ENCODE measurements around the gene DPPA2.
"Not testable (repeated sequence)": the region's sequence is repeated elsewhere in the genome, so short reads cannot be mapped to it uniquely, and the experiment has no call there.

The DPPA2 gene

GRCh38 chr3:109316162-109316730, at the start of gene DPPA2:
DPPA2 (minus strand) TSS chr3:109316517; CDS start chr3:109314542, 1,975 bp downstream.
- DNase-seq (ENCODE audit: low read depth), result no peak

- no peak for DNase-seq (ENCODE audit: low read depth)
Measured at GRCh38 chr3:109364088-109364487, 47.8 kb upstream of the DPPA2 start.

- DNase-seq (ENCODE audit: low read depth), result no peak
Measured at GRCh38 chr3:109363634-109364033, 47.3 kb upstream of the DPPA2 start.

GRCh38 chr3:109362823-109363222, 46.5 kb upstream of the DPPA2 start:
- DNase-seq (ENCODE audit: low read depth), result no peak

GRCh38 chr3:109358809-109359208, 42.5 kb upstream of the DPPA2 start:
- not testable (repeated sequence) for DNase-seq (ENCODE audit: low read depth)

- DNase-seq (ENCODE audit: low read depth), result no peak
Measured at GRCh38 chr3:109356442-109357155, 40.3 kb upstream of the DPPA2 start.

DNA sequence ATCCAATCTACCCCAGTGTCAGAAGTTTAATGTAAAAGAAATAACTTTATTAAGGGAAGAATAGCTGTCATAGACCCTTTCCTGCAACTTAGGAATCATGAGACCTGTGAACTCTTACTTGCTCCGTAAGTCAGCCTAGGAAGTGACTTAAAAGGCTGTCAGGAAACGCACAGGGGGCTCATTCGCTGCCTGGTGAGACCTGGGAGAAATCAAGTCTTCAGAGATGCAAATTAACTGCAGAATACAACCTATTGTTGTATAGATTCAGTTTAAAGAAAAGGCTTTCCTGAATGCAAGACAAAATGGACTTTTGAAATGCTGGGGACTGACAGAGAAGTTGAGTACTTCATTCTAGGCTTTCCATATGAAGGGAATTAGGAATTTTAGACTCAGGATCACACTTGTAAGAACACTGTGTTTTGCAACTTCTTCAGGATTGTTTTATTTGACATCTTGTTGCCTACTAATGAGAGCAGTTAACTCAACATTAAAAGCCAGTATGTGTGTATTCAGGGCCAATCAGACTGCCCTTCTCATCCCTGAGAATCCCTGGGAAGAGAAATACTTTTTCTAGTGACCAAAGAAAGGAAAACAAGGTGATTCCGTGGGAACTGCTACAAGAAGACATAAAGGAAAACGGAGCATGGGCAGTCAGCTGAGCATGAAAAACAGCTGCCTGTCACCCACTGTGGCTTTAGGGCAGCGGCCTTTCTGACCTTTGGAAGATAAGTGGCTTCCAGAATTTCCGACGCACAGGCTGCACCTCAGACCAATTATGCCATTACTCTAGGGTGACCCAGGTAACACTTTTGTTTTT, 39.5 kb upstream of the DPPA2 start:
- DNase-seq (ENCODE audit: low read depth), result no peak

GRCh38 chr3:109353057-109353456, 36.7 kb upstream of the DPPA2 start:
- no peak for DNase-seq (ENCODE audit: low read depth)

GRCh38 chr3:109351231-109351630, 34.9 kb upstream of the DPPA2 start:
- DNase-seq (ENCODE audit: low read depth), result no peak

- DNase-seq (ENCODE audit: low read depth), result no peak
Measured at GRCh38 chr3:109346770-109347295, 30.5 kb upstream of the DPPA2 start.

- DNase-seq (ENCODE audit: low read depth), result no peak
Measured at GRCh38 chr3:109346099-109346498, 29.8 kb upstream of the DPPA2 start.

GRCh38 chr3:109339714-109340648, 23.7 kb upstream of the DPPA2 start:
- no peak for DNase-seq (ENCODE audit: low read depth)

- DNase-seq (ENCODE audit: low read depth), result no peak
Measured at GRCh38 chr3:109339197-109339596, 22.9 kb upstream of the DPPA2 start.

DNA sequence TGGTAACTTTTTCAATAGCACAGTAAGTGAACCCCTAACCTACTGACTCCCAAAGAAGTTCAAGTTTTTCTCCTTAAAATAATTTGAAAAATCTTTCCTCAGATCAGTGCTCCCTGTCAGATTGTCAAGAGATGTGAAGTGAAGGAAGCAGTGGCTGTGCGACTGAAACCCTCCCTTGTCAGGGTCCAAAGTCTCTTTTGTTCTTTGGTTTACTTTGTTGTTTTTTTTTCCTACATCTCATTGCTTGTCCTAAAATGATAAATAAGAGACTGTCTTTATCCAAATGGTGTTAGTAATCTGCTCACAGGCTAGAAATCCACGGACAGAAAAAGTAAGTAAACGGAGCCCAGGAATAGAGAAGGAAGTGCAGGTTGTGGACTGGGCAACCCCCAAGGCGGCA, 22.0 kb upstream of the DPPA2 start:
- no peak for DNase-seq (ENCODE audit: low read depth)

GRCh38 chr3:109337393-109337792, 21.1 kb upstream of the DPPA2 start, which contains the start of gene DPPA4:
DPPA4 (minus strand) TSS chr3:109337546; CDS start chr3:109337517, 29 bp downstream.
- no peak for DNase-seq (ENCODE audit: low read depth)

- no peak for DNase-seq (ENCODE audit: low read depth)
Measured at GRCh38 chr3:109336291-109336861, 20.1 kb upstream of the DPPA2 start.

DNA sequence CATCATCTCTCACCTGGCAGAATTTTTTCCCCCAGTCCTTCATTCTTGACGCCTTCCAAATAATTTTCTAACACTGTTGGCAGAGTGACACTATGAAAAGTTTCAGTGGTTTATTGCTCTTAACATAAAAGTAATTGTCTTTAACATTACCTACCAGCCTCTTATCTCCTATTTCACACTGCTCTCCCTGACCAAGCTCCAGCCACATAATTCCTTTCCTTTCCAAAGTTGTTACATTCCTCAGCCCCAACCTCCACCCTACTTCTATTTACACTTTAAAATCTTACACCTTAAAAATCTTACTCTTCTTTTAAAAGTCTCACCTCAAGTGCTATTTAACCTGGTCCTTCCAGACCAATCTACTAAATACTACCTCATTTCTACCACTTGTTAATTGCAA, 18.3 kb upstream of the DPPA2 start:
- DNase-seq (ENCODE audit: low read depth), result no peak

DNA sequence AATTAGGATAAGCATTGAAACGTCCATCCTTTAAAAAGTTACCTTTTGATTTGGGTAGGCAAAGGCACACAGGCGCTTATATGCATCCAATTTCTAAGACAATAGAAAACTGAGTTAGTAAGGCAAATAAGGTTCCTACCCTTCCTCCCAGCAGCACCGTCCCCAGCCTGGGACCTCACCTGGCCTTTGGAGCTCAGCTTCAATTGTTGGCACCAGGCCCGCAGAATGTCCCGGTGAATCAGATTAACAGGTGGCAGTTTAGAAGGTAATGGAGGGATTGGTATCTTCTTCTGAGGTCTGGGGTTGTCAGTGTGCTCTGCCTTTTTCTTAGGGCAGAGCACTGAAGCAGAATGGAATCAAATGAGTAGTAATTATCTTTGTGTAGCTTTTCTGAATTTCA, 15.4 kb upstream of the DPPA2 start:
- DNase-seq (ENCODE audit: low read depth), result no peak

GRCh38 chr3:109330405-109330804, 14.1 kb upstream of the DPPA2 start:
- DNase-seq (ENCODE audit: low read depth), result no peak

DNA sequence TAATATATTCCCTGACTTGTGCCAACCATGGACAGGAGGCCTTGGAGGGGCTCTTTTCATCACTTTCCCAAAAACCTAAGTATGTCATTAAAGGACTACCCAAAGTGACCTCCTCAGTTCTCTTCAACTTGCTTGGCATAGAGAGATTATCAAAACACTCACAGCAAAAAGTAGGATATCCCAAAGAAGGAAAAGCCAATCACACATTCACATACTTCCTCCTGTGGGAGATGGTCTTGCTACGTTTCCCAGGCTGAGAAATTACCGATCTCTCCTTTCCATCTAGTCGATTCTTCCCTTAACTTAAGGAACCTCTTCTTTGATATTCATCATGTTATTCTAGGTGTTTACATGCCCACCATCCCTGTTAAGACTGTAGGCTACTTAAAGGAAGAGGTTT, 11.9 kb upstream of the DPPA2 start:
- no peak for DNase-seq (ENCODE audit: low read depth)

DNA sequence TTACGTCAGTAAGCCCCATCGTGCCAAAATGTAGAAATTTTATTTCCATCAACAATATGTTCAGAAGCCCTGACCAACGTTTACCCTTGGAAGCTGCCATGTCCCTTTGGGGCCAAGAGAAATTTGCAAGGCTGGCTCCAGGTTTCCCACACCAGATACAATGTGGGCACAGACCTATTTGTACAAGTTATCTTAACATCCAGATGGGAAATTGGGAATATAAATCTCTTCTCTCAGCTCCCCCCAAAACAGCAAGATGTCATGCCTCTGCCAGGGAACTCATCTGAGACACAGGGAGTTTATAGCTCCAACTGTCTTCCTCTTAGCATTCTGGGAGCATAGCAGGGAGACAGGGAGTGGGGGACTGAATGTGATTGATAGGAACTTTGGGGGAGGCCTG, 9.3 kb upstream of the DPPA2 start:
- no peak for DNase-seq (ENCODE audit: low read depth)

Measured in stimulated activated CD8-positive, alpha-beta memory T cell treated with anti-CD3 and anti-CD28 coated beads, Interleukin-12 subunit alpha, Interleukin-12 subunit beta, amount 100 ng/mL, for 1 hour (primary cell).